A549 (cell line): ENCODE data around the gene ARHGEF16. TPM values are rescaled to one million over a fixed set of nuclear protein-coding genes. Genes with fewer than 3 reads are reported as not detected.

Experiments used
- ATAC-seq, 2 experiments: fragments of 200-7000 bp in 1 of 2; fragments of >200 bp in 1 of 2; cut with Nextera tagmentation in 1 of 2; cut with Tn5 transposase in 1 of 2; 3 replicates each; pipeline versions ENCODE4 v1.8.0 to v1.9.1; 2018 to 2020; ENCODE audit warnings: mild to moderate bottlenecking in 1 of 2, moderate library complexity in 1 of 2
- CTCF ChIA-PET: fragments of 300-600 bp; sonication (Branson Sonifier 250); formaldehyde crosslinking; extraction: SDS; loops from one replicate; lab custom pipeline; 2021; ENCODE audit warnings: antibody characterized with exemption, inconsistent platforms; lab: Yijun Ruan, JAX
- POLR2A ChIA-PET: fragments of 350-600 bp; formaldehyde crosslinking; extraction: SDS; loops from one replicate; lab custom pipeline; 2021; ENCODE audit warnings: antibody characterized with exemption, inconsistent platforms; lab: Yijun Ruan, JAX
- DNase-seq, 2 experiments: peaks; one replicate each; pipeline versions ENCODE4 v3.0.0 to v3.0.0-alpha.2; 2011 to 2016; ENCODE audit warnings: low read depth in 1 of 2, low spot score in 1 of 2
- FAIRE-seq: peaks from 2 replicates; lab custom pipeline; 2011; peaks lifted over from hg19 to GRCh38; lab: Jason Lieb, UNC
- H3K27ac ChIP-seq, 2 experiments: fragments of >200 bp; sonication (Bioruptor Twin); formaldehyde crosslinking; 3 replicates each; pipeline ENCODE4 v1.5.1; 2016 to 2017
- H3K4me1 ChIP-seq: fragments of >200 bp; sonication (Bioruptor Twin); formaldehyde crosslinking; 3 replicates; pipeline ENCODE4 v1.6.1; 2016
- H3K4me2 ChIP-seq: fragments of >200 bp; sonication (Bioruptor Twin); formaldehyde crosslinking; 3 replicates; pipeline ENCODE4 v1.6.1; 2016
- H3K4me3 ChIP-seq: fragments of >200 bp; sonication (Bioruptor Twin); formaldehyde crosslinking; 3 replicates; pipeline ENCODE4 v1.5.1; 2016
- H3K9me3 ChIP-seq: fragments of >200 bp; sonication (Bioruptor Twin); formaldehyde crosslinking; 3 replicates; pipeline ENCODE4 v1.6.1; 2016
- BHLHE40 ChIP-seq: IDR thresholded peaks from 2 replicates; pipeline ENCODE4 v1.6.1; 2012; ENCODE audit warnings: low read depth, low read length, inconsistent platforms
- EHMT2 ChIP-seq: fragments of 200-600 bp; sonication (generic); IDR thresholded peaks from 2 replicates; pipeline ENCODE4 v1.6.1; 2016; ENCODE audit warnings: antibody characterized with exemption, low read depth, mild to moderate bottlenecking, moderate library complexity
- FOSL2 ChIP-seq, 2 experiments: fragments of 450-650 bp in 1 of 2; fragments of >200 bp in 1 of 2; sonication (Bioruptor Twin) in 1 of 2; formaldehyde crosslinking; IDR thresholded peaks; 2 replicates each; pipeline versions ENCODE4 v1.5.0 to v1.6.1; 2016 to 2020; ENCODE audit warnings: mild to moderate bottlenecking in 1 of 2, moderate library complexity in 1 of 2
- GATA3 ChIP-seq: IDR thresholded peaks from 2 replicates; pipeline ENCODE4 v1.6.1; 2012; ENCODE audit warnings: borderline replicate concordance
- HDAC2 ChIP-seq: fragments of 200-600 bp; sonication (generic); IDR thresholded peaks from 2 replicates; pipeline ENCODE4 v1.6.1; 2016
- JUNB ChIP-seq: fragments of >200 bp; sonication (Bioruptor Twin); formaldehyde crosslinking; IDR thresholded peaks from 2 replicates; pipeline ENCODE4 v1.6.1; 2016
- MAZ ChIP-seq: fragments of 150-350 bp; IDR thresholded peaks from 2 replicates; pipeline ENCODE4 v1.6.1; 2014; ENCODE audit warnings: antibody characterized with exemption, low read depth, low read length, borderline replicate concordance
- RAD21 ChIP-seq, 2 experiments: fragments of >200 bp in 1 of 2; sonication (Bioruptor Twin) in 1 of 2; formaldehyde crosslinking in 1 of 2; IDR thresholded peaks in 1 of 2; conservative IDR thresholded peaks in 1 of 2; 2 replicates in 1 of 2; 3 replicates in 1 of 2; pipeline ENCODE4 v1.6.1; 2012 to 2018; ENCODE audit warnings: inconsistent platforms in 1 of 2
- ZC3H11A ChIP-seq: fragments of 450-650 bp; IDR thresholded peaks from 2 replicates; pipeline ENCODE4 v1.6.1; 2014; ENCODE audit warnings: antibody characterized with exemption, mild to moderate bottlenecking
- ZSCAN20 ChIP-seq: fragments of 250-450 bp; sonication (Bioruptor Pico); IDR thresholded peaks from 2 replicates; pipeline ENCODE4 v1.8.0; 2022; ENCODE audit warnings: mild to moderate bottlenecking, moderate library complexity
- WGBS: methylation state at CpG from one replicate; pipeline ENCODE4 v1.1.6; 2017; ENCODE audit errors: missing lambda C conversion rate; 5-methylcytosine and 5-hydroxymethylcytosine counted together
- polyA plus RNA-seq, 4 experiments: library from polyadenylated mRNA; depleted of rRNA in 3 of 4; stranded (reverse); fragments of >200 nt; fragmentation: RNase III in 1 of 4; extraction: RNeasy Plus Mini Kit Qiagen cat#74134 plus additional on column Dnase treatment in 1 of 4; gene quantifications; 2 replicates in 3 of 4; 3 replicates in 1 of 4; pipeline ENCODE4 v1.2.3, GENCODE V29; 2011 to 2017
- TF ChIP-seq, protein P1 (sequence below): fragments of 200-600 bp; sonication (generic); IDR thresholded peaks from 2 replicates; pipeline ENCODE4 v1.6.1; 2016; ENCODE audit warnings: antibody characterized with exemption, mild to moderate bottlenecking, moderate library complexity
- TF ChIP-seq, protein P2 (sequence below): fragments of 450-650 bp; IDR thresholded peaks from 2 replicates; pipeline ENCODE4 v1.6.1; 2014; ENCODE audit warnings: antibody characterized with exemption

Gene ARHGEF16
- polyA plus RNA-seq, 2 of the 4 experiments (the other 2 are of a cell fraction), result 1.4 to 3.2 TPM

DNA sequence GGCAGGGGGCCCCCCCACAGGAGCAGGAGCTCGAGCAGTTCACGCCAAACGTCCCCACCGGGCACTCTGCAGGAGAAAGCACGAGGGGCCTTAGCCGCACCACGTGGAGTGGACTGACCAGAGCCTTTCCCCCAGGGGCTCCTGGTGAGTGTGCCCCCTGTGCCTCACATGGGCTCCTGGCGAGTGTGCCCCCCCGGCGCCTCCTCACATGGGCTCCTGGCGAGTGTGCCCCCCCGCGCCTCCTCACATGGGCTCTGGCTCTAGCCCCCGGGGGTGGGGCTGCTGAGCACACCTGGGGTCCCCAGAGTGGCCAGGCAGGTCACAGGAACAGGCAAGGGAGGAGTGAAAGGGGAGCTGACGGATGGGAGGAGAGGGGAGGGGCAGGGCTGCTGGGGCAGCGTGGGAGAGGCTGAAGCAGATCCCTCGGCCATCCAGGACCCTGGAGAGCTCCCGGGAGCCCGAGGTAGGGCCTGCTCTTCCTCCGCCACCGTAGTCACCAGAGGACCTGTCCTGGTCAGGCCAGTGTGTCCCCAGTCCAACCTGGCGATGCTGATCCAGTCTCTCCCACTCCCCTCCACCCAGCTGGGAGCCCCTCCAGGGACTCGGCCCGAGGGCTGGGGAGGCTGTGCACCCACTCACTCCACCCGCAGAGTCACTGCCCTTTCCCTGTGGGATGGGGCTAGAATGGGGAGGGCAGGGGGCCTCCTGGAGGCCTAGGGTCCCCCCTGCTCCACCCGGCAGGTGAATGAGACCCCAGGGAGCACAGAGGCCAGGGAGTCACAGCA, 47.6 kb downstream of the ARHGEF16 start:
- H3K4me2 ChIP-seq, result no peak overlapping the region
- H3K27ac ChIP-seq, result no peak overlapping the region
- DNase-seq, result peak; percentile 21 to 51
- CTCF ChIA-PET, result interaction anchor here (1.0 to 1.5 kb wide), 5 partner anchors 10 to 117 kb away, joined by 3 to 5 read pairs (median 4); no protein-coding TSS in a partner anchor
- ATAC-seq, result peak; percentile 45 to 69
- no peak for FAIRE-seq
- H3K4me3 ChIP-seq, result no peak overlapping the region
- POLR2A ChIA-PET, result no interaction called here
- peaks cover 21% of the 10 kb centered on the region for H3K4me1 ChIP-seq
- 71% methylated on average over 15 of the region's 26 CpGs for WGBS
- no peaks in the 10 kb centered on the region for H3K9me3 ChIP-seq
- TF ChIP-seq, protein P1, sequence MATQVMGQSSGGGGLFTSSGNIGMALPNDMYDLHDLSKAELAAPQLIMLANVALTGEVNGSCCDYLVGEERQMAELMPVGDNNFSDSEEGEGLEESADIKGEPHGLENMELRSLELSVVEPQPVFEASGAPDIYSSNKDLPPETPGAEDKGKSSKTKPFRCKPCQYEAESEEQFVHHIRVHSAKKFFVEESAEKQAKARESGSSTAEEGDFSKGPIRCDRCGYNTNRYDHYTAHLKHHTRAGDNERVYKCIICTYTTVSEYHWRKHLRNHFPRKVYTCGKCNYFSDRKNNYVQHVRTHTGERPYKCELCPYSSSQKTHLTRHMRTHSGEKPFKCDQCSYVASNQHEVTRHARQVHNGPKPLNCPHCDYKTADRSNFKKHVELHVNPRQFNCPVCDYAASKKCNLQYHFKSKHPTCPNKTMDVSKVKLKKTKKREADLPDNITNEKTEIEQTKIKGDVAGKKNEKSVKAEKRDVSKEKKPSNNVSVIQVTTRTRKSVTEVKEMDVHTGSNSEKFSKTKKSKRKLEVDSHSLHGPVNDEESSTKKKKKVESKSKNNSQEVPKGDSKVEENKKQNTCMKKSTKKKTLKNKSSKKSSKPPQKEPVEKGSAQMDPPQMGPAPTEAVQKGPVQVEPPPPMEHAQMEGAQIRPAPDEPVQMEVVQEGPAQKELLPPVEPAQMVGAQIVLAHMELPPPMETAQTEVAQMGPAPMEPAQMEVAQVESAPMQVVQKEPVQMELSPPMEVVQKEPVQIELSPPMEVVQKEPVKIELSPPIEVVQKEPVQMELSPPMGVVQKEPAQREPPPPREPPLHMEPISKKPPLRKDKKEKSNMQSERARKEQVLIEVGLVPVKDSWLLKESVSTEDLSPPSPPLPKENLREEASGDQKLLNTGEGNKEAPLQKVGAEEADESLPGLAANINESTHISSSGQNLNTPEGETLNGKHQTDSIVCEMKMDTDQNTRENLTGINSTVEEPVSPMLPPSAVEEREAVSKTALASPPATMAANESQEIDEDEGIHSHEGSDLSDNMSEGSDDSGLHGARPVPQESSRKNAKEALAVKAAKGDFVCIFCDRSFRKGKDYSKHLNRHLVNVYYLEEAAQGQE, result peak; percentile 86
- TF ChIP-seq BHLHE40, result no peak

DNA sequence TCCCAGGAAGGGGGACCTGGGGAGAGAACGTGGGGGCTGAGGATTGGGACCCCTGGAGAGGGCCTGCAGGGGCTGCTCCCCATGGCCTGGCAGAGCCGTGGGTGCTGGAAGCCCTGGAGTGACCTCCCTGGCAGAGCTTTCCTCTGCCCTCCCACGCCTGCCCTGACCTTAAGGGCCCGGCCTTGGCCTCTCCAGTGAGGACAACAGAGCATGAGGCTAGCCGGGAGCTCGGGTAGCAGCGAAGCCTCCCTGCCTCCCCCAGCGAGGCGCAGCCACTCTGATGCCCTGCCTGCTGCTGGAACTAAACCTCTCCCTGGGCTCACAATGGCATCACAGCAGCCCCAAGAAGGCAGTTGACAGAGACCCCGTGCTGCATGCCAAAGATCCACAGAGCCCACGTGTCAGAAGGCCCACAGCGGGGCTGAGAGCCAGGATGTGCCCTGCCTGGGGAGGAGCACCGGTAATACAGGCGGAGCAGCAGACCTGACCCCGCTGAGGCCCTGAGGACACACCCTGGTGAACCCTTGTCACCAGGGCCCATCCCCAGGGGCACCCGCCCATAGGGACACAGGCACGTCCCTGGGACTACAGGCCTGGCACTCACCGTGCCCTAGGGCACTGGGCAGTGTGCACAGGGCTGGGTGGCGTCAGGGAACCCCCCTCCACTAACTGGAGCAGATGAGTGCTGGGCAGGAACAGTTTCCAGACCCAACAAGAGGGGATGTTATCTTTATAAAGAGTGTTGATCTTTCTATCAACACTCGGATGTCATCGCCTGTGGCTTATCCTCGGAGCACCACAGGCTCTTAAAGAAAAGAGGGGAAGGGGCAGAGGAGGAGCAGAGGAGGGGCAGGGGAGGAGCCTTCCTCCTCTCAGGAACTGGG, 48.4 kb downstream of the ARHGEF16 start:
- ATAC-seq (no peak), FAIRE-seq (no peak), DNase-seq (no peak)
- peak overlapping the region in 1 of 2 experiments; percentile 93; a peak in 4 of 6 replicates for H3K27ac ChIP-seq
- H3K4me2 ChIP-seq, result no peak overlapping the region
- H3K4me1 ChIP-seq, result peaks cover 21% of the 10 kb centered on the region
- CTCF ChIA-PET, result interaction anchor here (1.2 to 4.0 kb wide), 5 partner anchors 11 to 116 kb away, joined by 3 to 13 read pairs (median 5); no protein-coding TSS in a partner anchor
- no peak for TF ChIP-seq JUNB
- no peak for TF ChIP-seq EHMT2
- no peak for TF ChIP-seq BHLHE40
- TF ChIP-seq MAZ, result no peak
- TF ChIP-seq HDAC2, result no peak
- TF ChIP-seq ZC3H11A, result no peak
- no peak for TF ChIP-seq FOSL2 (IDR thresholded peaks at IDR 0.05)
- no peak for TF ChIP-seq FOSL2 (CRISPR knock-in tag; IDR thresholded peaks at IDR 0.05)
- TF ChIP-seq ZSCAN20 (CRISPR knock-in tag), result no peak
- no peak for TF ChIP-seq RAD21 (conservative IDR thresholded peaks at IDR 0.05 in 1 of 2, IDR thresholded peaks at IDR 0.05 in 1 of 2)
- TF ChIP-seq GATA3, result no peak
- 78% methylated on average over 10 of the region's 22 CpGs for WGBS
- POLR2A ChIA-PET, result no interaction called here
- H3K9me3 ChIP-seq, result no peaks in the 10 kb centered on the region
- H3K4me3 ChIP-seq, result no peak overlapping the region

DNA sequence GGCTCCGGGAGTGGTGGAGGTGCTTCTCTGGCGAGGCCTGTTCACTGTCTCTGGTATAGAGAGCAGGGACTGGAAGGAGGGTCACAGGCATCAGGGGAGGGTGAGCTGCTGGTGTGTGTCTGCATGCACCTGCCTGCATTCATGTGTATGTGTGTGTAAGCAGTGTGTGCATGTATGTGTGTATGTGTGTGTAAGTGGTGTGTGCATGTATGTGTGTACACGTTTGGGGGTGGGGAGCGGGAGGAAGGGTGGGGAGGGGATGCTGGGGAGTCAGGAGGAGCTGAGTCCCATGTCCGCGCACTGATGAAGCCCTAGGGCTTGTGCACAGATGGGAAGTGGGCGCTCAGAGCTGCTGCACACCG, 49.0 kb downstream of the ARHGEF16 start:
- ATAC-seq, result no peak
- CTCF ChIA-PET, result interaction anchor here (1.6 to 4.0 kb wide), 3 partner anchors 13 to 118 kb away, joined by 4 to 13 read pairs (median 13); no protein-coding TSS in a partner anchor

More for the DNA sequence above, 49.0 kb downstream of the ARHGEF16 start:
- Histone ChIP-seq H3K4me1 (peaks cover 21% of the 10 kb centered on the region), H3K4me2 (peak overlapping the region; percentile 49; the same call in 1 of the 3 replicates), H3K27ac (peak overlapping the region; percentile 76 to 93; a peak in 5 of 6 replicates), H3K9me3 (no peaks in the 10 kb centered on the region), H3K4me3 (no peak overlapping the region)
- no peak for FAIRE-seq
- POLR2A ChIA-PET, result interaction anchor here (0.6 kb wide), 1 partner anchor 67 kb away, joined by 5 read pairs; no protein-coding TSS in a partner anchor
- TF ChIP-seq ZSCAN20 (CRISPR knock-in tag), result no peak
- TF ChIP-seq, protein P2, sequence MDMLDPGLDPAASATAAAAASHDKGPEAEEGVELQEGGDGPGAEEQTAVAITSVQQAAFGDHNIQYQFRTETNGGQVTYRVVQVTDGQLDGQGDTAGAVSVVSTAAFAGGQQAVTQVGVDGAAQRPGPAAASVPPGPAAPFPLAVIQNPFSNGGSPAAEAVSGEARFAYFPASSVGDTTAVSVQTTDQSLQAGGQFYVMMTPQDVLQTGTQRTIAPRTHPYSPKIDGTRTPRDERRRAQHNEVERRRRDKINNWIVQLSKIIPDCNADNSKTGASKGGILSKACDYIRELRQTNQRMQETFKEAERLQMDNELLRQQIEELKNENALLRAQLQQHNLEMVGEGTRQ, result no peak
- 87% methylated on average over 5 of the region's 8 CpGs for WGBS
- DNase-seq, result no peak
